H1 (cell line): ENCODE results near the gene LCN9. TPM values are rescaled to one million over a fixed set of nuclear protein-coding genes. Genes with fewer than 3 reads are reported as not detected.
"Not testable (repeated sequence)": the region's sequence is repeated elsewhere in the genome, so short reads cannot be mapped to it uniquely, and the experiment has no call there.

ENCODE experiments used
- CTCF ChIA-PET: fragments of 300-600 bp; sonication (Branson Sonifier 250); formaldehyde crosslinking; loops from one replicate; lab custom pipeline; 2021; ENCODE audit not compliant: partially characterized antibody; lab: Charles Lee
- POLR2A ChIA-PET: fragments of 300-600 bp; sonication (Branson Sonifier 250); formaldehyde crosslinking; loops from one replicate; lab custom pipeline; 2021; ENCODE audit warnings: inconsistent platforms; ENCODE audit not compliant: partially characterized antibody; lab: Charles Lee
- DNase-seq, 2 experiments: peaks; one replicate each; pipeline versions ENCODE4 v3.0.0 to v3.0.0-alpha.2; 2010 to 2022; ENCODE audit warnings: low spot score in 2 of 2, low read depth in 1 of 2, mixed read lengths in 1 of 2
- FAIRE-seq: peaks from 2 replicates; lab custom pipeline; 2011; peaks lifted over from hg19 to GRCh38; lab: Jason Lieb, UNC
- H2AFZ ChIP-seq: 2 replicates; pipeline ENCODE4 v1.8.1; 2012; ENCODE audit warnings: low read length, inconsistent platforms
- H2AK5ac ChIP-seq: 2 replicates; pipeline ENCODE4 v1.6.1; 2013; ENCODE audit warnings: low read depth, low read length
- H2BK120ac ChIP-seq: replicated peaks from 2 replicates; pipeline ENCODE3; 2013; ENCODE audit warnings: low read depth, low read length, inconsistent platforms
- H2BK12ac ChIP-seq: 2 replicates; pipeline ENCODE4 v1.6.1; 2013; ENCODE audit warnings: low read depth, low read length
- H2BK15ac ChIP-seq: 2 replicates; pipeline ENCODE4 v1.6.1; 2013; ENCODE audit warnings: low read length
- H2BK20ac ChIP-seq: 2 replicates; pipeline ENCODE4 v1.6.1; 2013; ENCODE audit warnings: low read length
- H2BK5ac ChIP-seq: 2 replicates; pipeline ENCODE4 v1.6.1; 2013; ENCODE audit warnings: low read depth, low read length
- H3K14ac ChIP-seq: 2 replicates; pipeline ENCODE4 v1.6.1; 2013; ENCODE audit warnings: inconsistent platforms; ENCODE audit not compliant: insufficient read length
- H3K18ac ChIP-seq: 2 replicates; pipeline ENCODE4 v1.6.1; 2013; ENCODE audit warnings: low read length; ENCODE audit errors: extremely low read depth
- H3K23ac ChIP-seq: 2 replicates; pipeline ENCODE4 v1.6.1; 2013; ENCODE audit warnings: inconsistent platforms; ENCODE audit not compliant: insufficient read length
- H3K23me2 ChIP-seq: 2 replicates; pipeline ENCODE4 v1.6.1; 2013; ENCODE audit warnings: low read depth, low read length
- H3K27ac ChIP-seq: 2 replicates; pipeline ENCODE4 v1.6.1; 2011; ENCODE audit warnings: low read depth, low read length, inconsistent platforms
- H3K27me3 ChIP-seq, 4 experiments: replicated peaks in 1 of 4; 1 replicate in 1 of 4; 2 replicates in 3 of 4; pipeline versions ENCODE4 v1.6.1 to v1.8.1; 2011 to 2013; ENCODE audit warnings: low read length in 3 of 4, mild to moderate bottlenecking in 3 of 4, inconsistent platforms in 2 of 4, mixed read lengths in 2 of 4, moderate library complexity in 1 of 4; ENCODE audit not compliant: control insufficient read depth in 3 of 4, insufficient read depth in 3 of 4; ENCODE audit errors: extremely low read depth in 1 of 4
- H3K36me3 ChIP-seq, 4 experiments: 2 replicates each; pipeline versions ENCODE4 v1.6.1 to v1.8.1; 2011 to 2013; ENCODE audit warnings: mild to moderate bottlenecking in 4 of 4, low read length in 3 of 4, moderate library complexity in 2 of 4, control low read depth in 1 of 4, inconsistent platforms in 1 of 4; ENCODE audit not compliant: insufficient read depth in 4 of 4, control insufficient read depth in 2 of 4
- H3K4ac ChIP-seq: replicated peaks from 2 replicates; pipeline ENCODE3; 2013; ENCODE audit warnings: low read length, low read depth, mixed read lengths, inconsistent platforms; ENCODE audit not compliant: insufficient read length
- H3K4me1 ChIP-seq, 4 experiments: replicated peaks in 1 of 4; 1 replicate in 1 of 4; 2 replicates in 3 of 4; pipeline versions ENCODE4 v1.6.1 to v1.8.1; 2011 to 2013; ENCODE audit warnings: low read length in 3 of 4, inconsistent platforms in 2 of 4, mixed read lengths in 1 of 4; ENCODE audit not compliant: insufficient read depth in 4 of 4, control insufficient read depth in 3 of 4
- H3K4me2 ChIP-seq, 2 experiments: 2 replicates each; pipeline versions ENCODE4 v1.6.1 to v1.8.1; 2011 to 2013; ENCODE audit warnings: low read depth in 2 of 2, low read length in 2 of 2, control low read depth in 1 of 2, inconsistent platforms in 1 of 2, mild to moderate bottlenecking in 1 of 2; ENCODE audit not compliant: insufficient read depth in 1 of 2
- H3K4me3 ChIP-seq, 4 experiments: fragments of 200-600, 300-600 bp in 1 of 4; sonication (generic), shearing (Covaris generic), sonication (Bioruptor Twin) in 1 of 4; 2 replicates each; pipeline versions ENCODE4 v1.5.1 to v1.8.1; 2011 to 2016; ENCODE audit warnings: low read length in 4 of 4, low read depth in 3 of 4, control low read depth in 2 of 4, inconsistent platforms in 2 of 4, mild to moderate bottlenecking in 2 of 4, mixed read lengths in 1 of 4, moderate library complexity in 1 of 4; ENCODE audit not compliant: insufficient read depth in 2 of 4; ENCODE audit errors: extremely low read depth in 1 of 4
- H3K56ac ChIP-seq: replicated peaks from 2 replicates; pipeline ENCODE3; 2013; ENCODE audit warnings: low read depth, mild to moderate bottlenecking, mixed read lengths, low read length, inconsistent platforms; ENCODE audit not compliant: insufficient read length
- H3K79me1 ChIP-seq: 2 replicates; pipeline ENCODE4 v1.6.1; 2013; ENCODE audit warnings: low read depth, low read length, control low read depth
- H3K79me2 ChIP-seq, 2 experiments: 2 replicates each; pipeline versions ENCODE4 v1.6.1 to v1.8.1; 2012 to 2013; ENCODE audit warnings: low read length in 2 of 2, mild to moderate bottlenecking in 2 of 2, inconsistent platforms in 1 of 2; ENCODE audit not compliant: insufficient read depth in 2 of 2, control insufficient read depth in 1 of 2
- H3K9ac ChIP-seq, 4 experiments: replicated peaks in 1 of 4; 1 replicate in 1 of 4; 2 replicates in 3 of 4; pipeline versions ENCODE4 v1.6.1 to v1.8.1; 2011 to 2013; ENCODE audit warnings: low read depth in 3 of 4, low read length in 3 of 4, control low read depth in 2 of 4, mild to moderate bottlenecking in 2 of 4, moderate library complexity in 2 of 4, inconsistent platforms in 1 of 4; ENCODE audit errors: extremely low read depth in 1 of 4
- H3K9me3 ChIP-seq, 2 experiments: 2 replicates each; pipeline versions ENCODE4 v1.6.1 to v1.8.1; 2012 to 2013; ENCODE audit warnings: mild to moderate bottlenecking in 2 of 2, moderate library complexity in 2 of 2, control low read depth in 1 of 2, inconsistent platforms in 1 of 2, low read depth in 1 of 2, low read length in 1 of 2, mixed read lengths in 1 of 2; ENCODE audit not compliant: insufficient read depth in 2 of 2
- H4K20me1 ChIP-seq, 2 experiments: replicated peaks in 1 of 2; 2 replicates each; pipeline versions ENCODE3 to v1.8.1; 2011 to 2013; ENCODE audit warnings: inconsistent platforms in 2 of 2, low read length in 2 of 2, mild to moderate bottlenecking in 1 of 2; ENCODE audit not compliant: insufficient read depth in 2 of 2, control insufficient read depth in 1 of 2
- H4K5ac ChIP-seq: 2 replicates; pipeline ENCODE4 v1.6.1; 2013; ENCODE audit warnings: low read length, low read depth, mixed read lengths, inconsistent platforms; ENCODE audit not compliant: insufficient read length
- H4K8ac ChIP-seq: 2 replicates; pipeline ENCODE4 v1.8.0; 2013; ENCODE audit warnings: mild to moderate bottlenecking, moderate library complexity, low read length, inconsistent platforms; ENCODE audit not compliant: insufficient read depth; ENCODE audit errors: extremely low read depth
- H4K91ac ChIP-seq: replicated peaks from 2 replicates; pipeline ENCODE3; 2013; ENCODE audit warnings: low read length, mixed read lengths, inconsistent platforms; ENCODE audit not compliant: insufficient read length
- WGBS, 2 experiments: shearing (Covaris generic) in 1 of 2; methylation state at CpG; one replicate each; pipeline versions ENCODE4 v1.1.6 to v1.1.7; 2013 to 2015; ENCODE audit warnings: low lambda C conversion rate in 2 of 2, mixed read lengths in 2 of 2, inconsistent platforms in 1 of 2, low coverage in 1 of 2, missing lambda C conversion rate in 1 of 2; ENCODE audit not compliant: insufficient replicate concordance in 2 of 2, insufficient coverage in 1 of 2, insufficient read length in 1 of 2; ENCODE audit errors: extremely low coverage in 1 of 2, missing lambda C conversion rate in 1 of 2; 5-methylcytosine and 5-hydroxymethylcytosine counted together
- polyA plus RNA-seq, 7 experiments: library from polyadenylated mRNA; depleted of rRNA in 3 of 7; stranded (reverse) in 5 of 7; unstranded in 2 of 7; fragments of >200 nt in 5 of 7; fragments of 200-250 nt in 2 of 7; gene quantifications; 1 replicate in 5 of 7; 2 replicates in 1 of 7; 4 replicates in 1 of 7; pipeline versions ENCODE4 v1.2.1 to v1.2.3, GENCODE V29; 2011 to 2013; ENCODE audit warnings: missing spikeins in 2 of 7, mixed read lengths in 2 of 7
- total RNA-seq: library from RNA; stranded (reverse); fragmentation: NEBNext Ultra II Directional; extraction: Animal tissue kit (Norgen Biotek cat#: 25700); gene quantifications from 2 replicates; pipeline ENCODE4 v1.2.1, GENCODE V29; 2021

LCN9 gene
- total and polyA plus RNA-seq, 2 of the 8 experiments (the other 6 are each of a cell fraction or from before 2014, with no cell fraction given) = 2.3 to 3.1 TPM

GRCh38 chr9:135636930-135637530 lies 26.1 kb upstream of the LCN9 start:
- not testable (repeated sequence) for H3K23ac ChIP-seq, H3K4me1 ChIP-seq, H2BK120ac ChIP-seq, H3K18ac ChIP-seq, H3K27me3 ChIP-seq, H3K36me3 ChIP-seq, H4K5ac ChIP-seq, FAIRE-seq, H3K4ac ChIP-seq, H2BK5ac ChIP-seq, H2BK15ac ChIP-seq, H3K79me1 ChIP-seq, H4K8ac ChIP-seq, H4K91ac ChIP-seq, H2BK20ac ChIP-seq, H4K20me1 ChIP-seq, H2AFZ ChIP-seq, H3K79me2 ChIP-seq, H2AK5ac ChIP-seq, H3K23me2 ChIP-seq, H3K4me2 ChIP-seq, H2BK12ac ChIP-seq, H3K4me3 ChIP-seq, H3K14ac ChIP-seq, H3K56ac ChIP-seq, H3K9ac ChIP-seq, H3K27ac ChIP-seq
- DNase-seq = peak in 1 of 2 experiments; percentile 14
- CTCF ChIA-PET = interaction anchor here (0.8 to 1.3 kb wide), 4 partner anchors 13 to 533 kb away, joined by 3 read pairs; no protein-coding TSS in a partner anchor
- WGBS, 2 experiments = 89% methylated on average over 7 of the region's 7 CpGs; no CpG with 5 or more reads in 1 of the 2 experiments
- H3K9me3 ChIP-seq = peaks cover 10 to 22% of the 10 kb centered on the region in 2 experiments; a peak in 3 of 4 replicates
- POLR2A ChIA-PET = interaction anchor here (1.1 to 3.1 kb wide), 3 partner anchors 11 to 21 kb away, joined by 3 to 17 read pairs (median 4); no protein-coding TSS in a partner anchor
